Stimulated activated CD4-positive, alpha-beta T cell treated with anti-CD3 and anti-CD28 coated beads, Interleukin-12 subunit alpha, Interleukin-12 subunit beta, amount 100 ng/mL, for 4 hours (primary cell): Measurements from ENCODE around the gene HS2ST1.

Experiments
- DNase-seq: peaks from one replicate; pipeline ENCODE4 v3.0.0-alpha.2; 2020

The HS2ST1 gene

DNA sequence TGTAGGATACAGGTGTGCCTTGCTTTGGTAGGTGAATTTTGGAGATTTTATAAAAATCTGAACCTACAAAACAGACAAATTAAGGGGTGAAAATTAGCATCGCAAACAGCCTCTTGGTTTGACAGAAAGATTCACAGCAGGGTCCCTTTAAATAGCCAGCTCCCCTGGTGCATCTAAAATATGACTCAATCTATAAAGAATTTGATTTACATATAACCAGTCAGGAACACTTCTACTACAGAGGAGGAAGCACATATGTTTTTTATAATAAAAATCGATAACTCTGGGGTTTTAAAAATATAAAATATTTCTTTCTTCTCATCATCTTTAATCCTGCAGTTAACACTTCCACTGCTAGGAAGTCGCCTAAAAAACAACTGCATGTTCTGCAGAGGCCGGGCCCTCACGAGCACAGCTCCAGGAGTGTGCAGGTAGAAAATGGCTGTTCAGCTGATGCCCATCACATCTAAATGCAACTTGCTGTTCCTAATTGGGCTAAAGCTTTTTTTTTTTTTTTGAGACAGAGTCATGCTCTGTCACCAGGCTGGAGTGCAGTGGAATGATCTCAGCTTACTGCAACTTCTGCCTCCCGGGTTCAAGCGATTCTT, 203.4 kb downstream of the HS2ST1 start:
- DNase-seq, result no peak

DNA sequence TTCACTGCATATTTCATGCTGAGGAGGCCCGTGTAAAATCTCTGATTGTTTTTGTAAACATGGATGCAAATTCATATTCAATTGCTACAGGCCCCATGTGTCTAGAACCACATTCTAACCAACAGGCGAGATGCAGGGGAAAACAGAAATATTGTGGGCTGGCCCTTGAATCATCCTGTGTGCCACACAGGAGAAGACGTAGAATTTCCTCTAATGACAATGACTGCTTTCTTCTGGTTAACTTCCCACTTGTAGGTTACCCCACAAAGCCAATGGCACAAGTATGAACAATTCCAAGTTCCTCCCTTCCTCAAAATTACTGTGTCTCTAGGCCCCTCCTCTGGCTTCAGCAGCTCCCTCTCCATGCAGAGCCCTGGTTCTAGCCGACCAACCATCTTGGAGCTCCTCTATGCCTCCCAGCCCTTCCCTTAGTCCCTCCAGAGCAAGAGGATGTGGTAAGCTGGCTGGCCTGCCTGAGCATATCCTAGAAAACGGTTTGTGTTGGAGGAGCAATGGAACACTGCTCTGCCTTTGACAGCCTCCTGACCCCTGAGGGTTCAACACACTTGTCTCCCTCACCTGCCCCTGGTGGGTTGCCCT, 205.2 kb downstream of the HS2ST1 start:
- no peak for DNase-seq

DNA sequence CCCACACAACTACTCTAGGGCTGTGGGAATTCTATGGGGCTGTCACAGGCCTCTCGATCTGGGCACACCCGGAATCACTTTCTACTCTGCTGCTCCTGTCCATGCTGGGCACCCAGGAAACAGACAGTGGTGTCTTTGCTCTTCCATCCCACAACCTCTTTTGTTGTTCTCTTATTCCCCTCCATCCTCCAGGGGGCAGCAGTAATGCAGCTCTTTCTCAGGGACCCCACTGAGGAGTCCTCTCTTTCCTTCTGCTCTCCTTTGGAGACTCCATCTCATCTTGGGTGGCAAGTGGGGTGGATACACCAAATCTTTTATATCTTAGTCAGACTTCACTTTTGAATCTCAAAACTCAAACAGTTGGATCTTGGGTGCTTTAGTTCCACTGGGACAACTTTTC, 206.3 kb downstream of the HS2ST1 start:
- no peak for DNase-seq

DNA sequence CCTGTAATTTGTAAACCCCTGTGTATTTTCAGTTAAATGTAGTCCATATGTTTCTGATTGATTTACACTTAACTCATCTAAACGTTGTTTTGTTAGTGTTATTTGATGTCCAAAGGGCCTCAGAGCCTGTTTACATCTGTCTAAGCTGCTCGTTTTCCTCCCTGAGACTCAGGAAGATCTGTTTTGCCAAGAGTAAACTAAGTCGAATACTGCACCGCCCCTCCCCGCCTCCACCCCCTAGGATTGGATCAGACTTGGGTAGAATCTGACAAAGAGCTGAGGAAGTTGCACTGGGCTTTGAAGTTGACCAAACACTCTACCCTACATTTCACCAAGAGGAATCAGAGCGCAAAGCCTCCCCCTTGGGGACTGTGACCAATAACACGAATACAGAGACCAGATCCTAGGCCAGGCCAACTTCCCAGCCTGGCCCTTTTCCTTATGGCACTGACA, 207.3 kb downstream of the HS2ST1 start:
- no peak for DNase-seq

DNA sequence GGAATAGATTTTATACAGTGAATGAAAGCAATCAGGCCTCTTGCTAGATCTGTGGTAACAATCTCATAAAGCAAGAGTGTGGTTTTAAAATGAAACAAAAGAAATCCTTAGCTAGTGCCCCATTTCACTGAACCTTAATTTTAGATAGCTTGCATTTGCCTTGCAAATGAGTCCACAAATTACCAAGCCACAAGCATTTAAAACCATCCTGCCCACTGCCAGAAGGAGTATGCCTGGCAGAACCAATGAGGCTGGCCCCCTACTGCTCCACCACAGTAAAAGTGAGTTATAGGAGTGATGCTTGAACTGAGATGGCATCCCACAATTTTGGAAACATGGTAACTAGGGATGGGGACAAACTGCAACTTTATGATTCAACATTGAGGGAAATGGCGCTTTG, 207.8 kb downstream of the HS2ST1 start:
- no peak for DNase-seq

DNA sequence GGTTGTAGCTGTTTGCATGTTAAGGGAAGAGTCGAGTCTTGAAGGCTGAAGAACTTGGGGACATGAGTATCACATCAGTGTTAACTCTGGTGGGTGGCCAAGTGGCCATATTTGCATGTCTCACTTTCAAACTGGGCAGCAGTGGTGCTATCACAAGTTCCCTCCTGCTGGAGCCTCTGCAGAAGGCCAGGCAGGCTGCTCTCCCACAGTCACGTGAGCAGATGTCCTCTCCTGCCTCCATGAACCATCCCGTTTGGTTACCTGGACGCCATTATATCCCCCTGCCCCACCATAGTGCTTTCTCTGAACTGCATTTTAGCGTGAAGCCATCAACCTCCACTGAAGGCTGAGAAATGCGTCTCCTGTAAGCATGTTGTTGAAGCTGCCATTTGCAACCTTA, 209.2 kb downstream of the HS2ST1 start:
- DNase-seq, result no peak

DNA sequence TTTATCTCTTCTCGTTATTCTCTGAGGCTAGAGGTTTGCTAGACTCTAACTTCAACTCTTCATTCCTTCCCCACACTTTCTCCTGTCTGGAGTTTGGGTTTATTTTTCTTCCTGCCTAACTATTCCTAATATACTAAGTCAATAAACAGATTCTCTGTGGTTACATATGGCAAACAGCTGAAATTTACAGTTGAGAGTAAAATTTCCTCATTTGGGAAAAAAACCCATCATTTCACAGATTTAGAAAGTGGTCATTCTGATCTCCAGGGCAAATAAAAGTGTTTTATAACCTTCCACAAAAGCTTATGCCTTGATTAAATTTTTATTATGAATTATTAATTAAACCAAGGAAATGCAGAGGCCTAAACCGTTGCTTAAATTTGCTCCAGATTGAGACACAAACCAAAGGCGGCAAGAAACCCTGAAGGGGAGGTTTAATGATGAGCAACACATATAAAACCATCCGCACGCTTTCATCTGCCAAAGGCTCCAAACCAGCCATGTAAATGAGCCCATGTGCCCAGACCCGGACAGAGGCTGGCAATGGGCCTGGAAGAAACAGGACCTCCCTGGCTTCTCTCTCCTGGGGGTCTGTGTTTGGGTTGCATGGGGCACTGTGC, 212.6 kb downstream of the HS2ST1 start:
- DNase-seq, result no peak

DNA sequence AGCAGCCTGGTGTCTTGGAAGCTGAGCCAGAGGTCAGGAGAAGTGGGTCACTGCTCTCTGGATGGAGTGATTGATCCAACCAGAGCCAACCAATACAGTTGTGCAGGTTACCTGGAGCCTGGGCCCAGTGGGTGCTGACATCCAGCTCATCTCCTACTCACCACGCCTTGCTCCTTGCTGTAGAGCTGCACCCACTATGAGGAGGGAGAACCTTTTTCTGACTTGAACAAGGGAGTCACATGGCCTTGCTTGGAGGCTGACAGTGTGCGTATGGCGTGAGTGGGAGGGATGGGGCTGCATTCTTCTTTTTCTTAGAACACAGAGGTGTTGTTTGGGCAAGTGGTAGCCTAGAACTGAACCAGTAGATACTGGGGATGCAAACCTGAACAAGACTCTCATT, 213.1 kb downstream of the HS2ST1 start:
- DNase-seq, result no peak

DNA sequence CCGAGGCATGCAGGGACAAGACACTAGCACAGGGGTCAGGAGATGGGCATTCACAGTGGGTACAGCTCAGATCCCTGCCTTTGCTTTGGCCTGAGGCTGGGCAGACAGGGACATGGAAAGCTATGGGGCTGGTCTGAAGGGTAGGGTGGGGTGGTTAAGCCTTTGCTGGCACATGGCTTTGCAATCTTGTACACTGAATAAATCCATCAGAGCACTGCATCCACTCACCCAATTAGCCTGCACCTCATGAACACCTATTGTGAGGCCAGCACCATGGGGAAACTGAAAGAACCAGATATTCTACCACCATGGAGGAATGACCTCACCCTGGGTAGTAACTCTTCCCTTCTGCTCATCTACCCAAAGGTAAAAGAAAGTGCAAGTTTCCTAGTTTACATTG, 214.6 kb downstream of the HS2ST1 start:
- DNase-seq, result no peak

DNA sequence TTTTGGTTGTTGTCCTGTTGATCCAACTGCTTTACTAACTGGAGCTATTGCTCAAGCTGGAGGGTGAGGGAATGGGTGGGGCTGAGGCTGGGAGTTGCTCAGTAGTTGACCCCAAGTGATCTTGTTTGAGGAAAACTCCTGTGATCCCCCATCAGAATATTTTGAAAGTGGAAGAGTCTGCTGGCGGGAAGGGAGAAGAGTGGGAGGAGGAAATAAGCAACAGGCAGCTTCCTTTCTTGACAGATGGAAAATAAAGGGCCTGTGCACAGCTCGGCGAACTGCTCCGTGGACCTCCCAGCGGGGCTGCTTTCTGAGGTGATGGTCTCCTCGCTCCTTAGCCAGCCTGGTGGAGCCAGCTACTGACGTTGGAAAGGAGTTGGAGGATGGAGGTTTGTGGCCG, 215.2 kb downstream of the HS2ST1 start:
- no peak for DNase-seq

DNA sequence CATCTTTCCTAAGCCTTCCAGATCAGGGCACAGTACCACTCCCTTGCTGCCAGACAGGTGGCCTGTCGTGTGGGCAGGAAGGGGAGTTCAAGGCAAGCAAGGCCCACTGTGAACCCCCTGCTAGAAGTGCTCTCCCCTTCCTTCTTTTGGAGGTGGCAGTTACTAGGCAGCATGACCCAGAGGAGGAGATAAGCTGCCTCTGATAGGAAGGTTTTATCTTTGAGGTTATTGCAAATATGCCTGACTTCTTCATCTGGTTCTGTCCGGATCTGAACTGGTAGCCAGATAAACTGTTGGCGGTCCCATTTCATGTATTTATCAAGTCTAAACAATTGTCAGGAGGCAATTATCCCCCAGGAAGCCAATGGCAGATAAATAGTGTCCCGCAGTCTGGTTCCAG, 216.0 kb downstream of the HS2ST1 start:
- DNase-seq, result no peak

DNA sequence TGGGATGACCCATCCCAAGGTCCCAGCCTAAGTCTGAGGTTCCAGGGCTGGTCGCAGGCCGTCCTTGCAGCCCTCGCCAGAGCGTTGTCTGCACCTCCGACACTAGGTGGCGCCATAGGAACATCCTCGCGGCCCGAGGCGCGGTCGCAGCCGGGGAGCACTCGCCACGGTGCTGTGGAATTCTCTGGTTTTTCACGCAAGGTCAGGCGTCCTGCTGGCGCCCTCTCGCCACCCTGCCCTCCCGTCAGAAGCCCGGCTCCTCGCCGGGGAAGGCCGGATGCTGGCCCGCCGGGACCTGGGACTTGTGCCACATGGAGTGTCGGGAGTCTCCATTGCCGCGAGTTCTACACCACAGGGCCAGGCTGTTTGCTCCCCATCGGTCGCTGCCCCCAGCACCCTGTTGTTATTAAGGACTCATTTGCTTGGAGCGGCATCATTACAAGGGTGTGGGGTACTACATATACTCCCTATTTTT, 217.4 kb downstream of the HS2ST1 start:
- DNase-seq, result peak; percentile 71

DNA sequence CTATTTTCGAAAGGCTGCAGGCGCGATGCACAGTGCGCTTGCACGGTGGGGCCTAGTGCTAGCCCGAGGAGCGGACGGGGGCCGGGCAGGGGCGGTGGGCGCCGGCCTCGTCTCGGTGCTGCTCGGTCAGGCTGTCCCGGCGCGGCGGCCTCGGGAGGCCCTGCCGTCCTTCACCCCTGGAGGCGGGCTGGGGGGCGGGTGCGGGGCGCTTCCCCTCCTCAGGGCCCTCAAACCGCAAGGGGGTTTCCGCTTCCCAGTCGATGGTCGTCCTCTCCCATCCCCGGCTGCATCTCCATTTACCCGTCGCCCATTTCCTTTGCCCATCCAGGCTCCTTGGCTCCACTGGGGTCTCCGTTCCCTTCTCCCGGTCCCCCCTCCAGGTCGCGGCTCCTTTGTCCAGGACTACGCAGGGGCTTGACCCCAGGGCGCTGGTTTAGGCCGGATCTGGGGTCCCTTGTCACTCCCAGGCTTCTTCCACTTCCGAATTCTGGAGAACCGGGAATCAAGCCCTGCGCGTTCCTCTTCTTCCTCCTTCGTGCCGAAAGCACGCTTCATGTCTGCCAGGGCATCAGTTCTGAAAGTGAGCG, 217.9 kb downstream of the HS2ST1 start:
- DNase-seq, result peak; percentile 2

DNA sequence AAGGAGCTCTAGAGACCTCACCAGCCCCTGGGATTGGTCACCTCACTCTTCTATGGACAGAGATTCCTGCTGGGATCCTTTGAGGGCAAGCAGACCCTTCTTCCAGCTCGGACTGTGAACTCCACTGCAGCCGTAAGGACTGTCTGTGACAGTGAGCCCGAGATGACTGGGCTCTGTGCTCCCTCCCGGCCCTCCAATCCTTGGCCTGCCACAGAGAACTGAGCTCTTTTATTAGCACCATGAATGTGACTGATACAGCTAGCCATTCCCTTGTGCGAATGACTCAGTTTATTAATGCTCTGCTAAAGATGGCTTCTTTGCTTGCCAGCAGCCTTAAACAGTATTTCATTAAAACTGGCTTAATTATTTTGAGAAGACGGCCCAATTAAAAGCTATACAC, 219.6 kb downstream of the HS2ST1 start:
- no peak for DNase-seq

DNA sequence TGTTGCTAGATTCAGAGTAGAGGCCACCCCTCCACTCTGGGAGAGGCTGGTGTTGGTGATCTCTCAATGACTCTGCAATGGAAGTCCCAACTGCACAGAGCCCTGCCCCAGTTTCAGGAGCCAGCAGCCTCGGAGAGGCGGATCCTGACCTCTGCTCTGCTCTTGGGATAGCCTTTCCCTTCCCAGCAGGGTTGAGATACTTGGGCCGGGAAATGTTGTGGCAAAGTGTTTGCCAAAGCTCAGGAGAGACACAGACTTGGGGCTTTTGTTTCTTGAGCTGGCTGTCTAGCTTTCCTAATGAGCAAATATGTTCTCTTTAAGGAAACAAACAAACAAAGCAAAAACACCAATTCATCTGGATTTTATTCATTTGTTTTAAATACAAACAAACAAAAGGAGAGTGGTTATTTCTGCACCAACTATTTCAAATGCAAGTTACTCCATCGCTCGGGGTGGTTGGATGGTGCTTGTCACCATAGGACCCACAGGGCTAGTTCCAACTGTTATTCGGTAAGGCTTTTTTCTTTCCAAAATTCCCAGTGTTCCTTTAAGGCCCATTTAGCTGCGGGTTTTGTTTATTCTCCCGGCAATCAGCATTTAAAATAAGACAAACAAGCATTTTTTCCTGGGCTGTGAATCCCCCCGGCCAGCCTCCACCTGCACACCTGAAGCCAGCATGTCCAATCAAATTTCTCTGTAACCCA, 220.3 kb downstream of the HS2ST1 start:
- DNase-seq, result no peak

DNA sequence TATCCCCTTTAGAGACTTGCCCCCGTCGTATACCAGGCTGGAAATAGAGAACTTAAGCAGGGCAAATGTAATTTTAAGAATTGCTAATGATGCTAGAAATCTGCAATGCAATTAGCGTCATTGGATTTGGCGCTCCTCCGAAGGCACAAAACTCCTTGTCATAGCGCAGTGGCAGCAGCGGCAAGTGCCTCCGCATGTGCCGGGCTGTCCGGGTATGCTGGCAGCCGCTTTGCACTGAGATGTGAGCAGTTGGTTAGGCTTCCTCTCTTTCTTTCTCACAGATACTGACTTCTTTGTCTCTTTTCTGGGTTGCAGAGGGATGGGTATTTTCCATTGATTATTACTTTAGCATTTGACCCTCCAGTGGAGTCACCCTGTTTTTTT, 220.9 kb downstream of the HS2ST1 start:
- DNase-seq, result no peak

DNA sequence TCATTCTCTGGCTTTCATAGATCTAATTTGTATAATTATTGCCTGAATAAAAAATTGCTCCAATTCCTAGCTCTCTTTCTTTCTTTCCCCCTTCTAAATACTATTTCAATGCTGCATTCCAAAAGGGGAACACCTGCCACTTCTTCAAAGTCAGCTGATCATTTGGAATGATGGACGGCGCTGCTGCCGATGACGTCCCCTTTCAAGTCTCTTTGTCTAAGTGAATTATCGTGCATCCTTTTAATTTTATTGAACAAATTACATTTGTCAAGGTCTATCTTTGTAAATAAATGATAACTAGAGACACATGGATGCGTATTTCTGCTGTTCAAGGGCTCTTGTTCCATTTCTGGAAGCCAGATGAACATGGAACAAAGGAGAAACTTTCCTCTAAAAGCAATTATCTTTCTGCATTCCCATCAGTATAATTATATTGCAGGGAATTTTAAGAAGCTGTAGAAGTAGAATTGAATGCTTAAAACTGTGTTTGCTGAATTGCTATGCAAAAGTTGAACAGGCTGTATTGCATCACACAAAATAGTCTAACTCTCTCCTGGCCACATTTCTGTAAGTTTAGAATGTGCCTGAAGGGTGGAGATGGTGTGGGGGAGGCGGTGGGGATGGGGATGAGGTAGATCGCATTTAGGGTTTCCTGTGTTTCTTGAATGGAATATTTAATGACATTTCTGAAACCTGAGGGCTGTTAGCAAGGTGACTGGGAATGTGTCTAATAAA, 222.3 kb downstream of the HS2ST1 start:
- DNase-seq, result no peak

DNA sequence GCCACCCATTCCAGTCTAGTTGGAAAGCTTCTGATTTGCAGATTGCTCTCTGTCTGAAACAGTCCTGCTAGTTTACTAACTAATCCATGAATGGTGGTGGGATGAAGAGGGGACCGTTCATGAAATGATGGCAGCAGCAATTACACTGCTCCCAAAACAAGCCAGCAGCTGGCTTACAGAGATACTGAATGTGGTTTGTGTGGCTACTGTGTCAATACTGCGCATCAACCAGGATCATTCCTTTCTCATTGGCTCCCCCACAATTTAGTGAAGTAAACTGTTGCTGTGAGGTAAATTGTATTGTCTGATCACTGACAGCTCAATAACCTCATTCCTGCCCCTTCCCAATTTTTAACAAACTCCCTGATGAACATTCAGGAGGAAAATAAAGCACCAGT, 222.9 kb downstream of the HS2ST1 start:
- DNase-seq, result no peak

DNA sequence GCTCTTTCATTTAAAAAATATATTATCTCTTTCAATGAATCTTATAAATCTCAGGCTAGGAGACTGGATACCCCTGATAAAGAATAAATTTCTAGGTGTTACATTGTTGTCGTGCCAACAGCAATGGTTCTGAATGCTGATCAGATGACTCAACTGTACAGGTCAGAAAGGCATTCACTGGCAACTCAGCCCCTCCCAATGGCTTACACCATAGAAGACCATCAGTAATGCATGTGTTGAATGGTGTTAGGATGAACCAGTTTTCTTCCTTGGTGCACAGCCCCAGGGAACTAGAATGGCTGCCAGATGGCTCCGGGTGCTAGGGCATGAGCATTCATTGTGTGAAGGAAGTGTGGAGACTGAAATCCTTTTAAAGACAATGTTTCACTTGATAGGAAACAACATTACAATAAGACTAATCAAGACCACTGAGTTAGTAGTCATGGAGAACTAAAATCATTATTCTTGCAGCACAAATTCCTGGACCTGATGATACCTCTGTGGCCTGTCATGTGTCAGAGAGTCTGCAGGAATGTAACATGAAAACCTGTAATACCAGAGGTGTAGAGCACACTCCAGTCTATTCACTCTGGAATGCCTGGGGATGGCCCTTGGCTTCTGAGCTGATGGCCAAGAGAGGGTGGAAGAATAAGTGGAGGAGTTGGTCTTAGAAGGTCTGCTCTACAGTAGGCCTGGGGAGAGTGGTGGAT, 226.6 kb downstream of the HS2ST1 start:
- no peak for DNase-seq

DNA sequence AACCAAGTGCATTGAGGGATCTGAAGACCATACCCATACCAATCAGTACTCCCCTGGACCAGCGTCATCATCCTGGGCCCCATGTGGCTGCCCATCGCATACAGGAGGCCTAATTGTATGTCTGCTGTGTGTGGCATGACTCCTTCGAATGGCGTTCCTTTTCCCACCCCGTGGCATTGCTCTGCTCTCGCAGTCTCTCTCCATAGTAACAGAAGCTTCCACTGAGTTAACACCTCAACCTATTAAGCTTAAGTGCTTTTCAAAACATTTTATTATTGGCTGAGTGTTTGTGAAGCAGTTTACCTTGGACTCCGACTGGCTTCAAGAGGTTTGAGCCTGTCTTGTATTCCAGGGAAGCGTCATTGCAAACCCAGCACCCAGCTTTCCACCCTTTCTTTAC, 227.1 kb downstream of the HS2ST1 start:
- DNase-seq, result no peak

DNA sequence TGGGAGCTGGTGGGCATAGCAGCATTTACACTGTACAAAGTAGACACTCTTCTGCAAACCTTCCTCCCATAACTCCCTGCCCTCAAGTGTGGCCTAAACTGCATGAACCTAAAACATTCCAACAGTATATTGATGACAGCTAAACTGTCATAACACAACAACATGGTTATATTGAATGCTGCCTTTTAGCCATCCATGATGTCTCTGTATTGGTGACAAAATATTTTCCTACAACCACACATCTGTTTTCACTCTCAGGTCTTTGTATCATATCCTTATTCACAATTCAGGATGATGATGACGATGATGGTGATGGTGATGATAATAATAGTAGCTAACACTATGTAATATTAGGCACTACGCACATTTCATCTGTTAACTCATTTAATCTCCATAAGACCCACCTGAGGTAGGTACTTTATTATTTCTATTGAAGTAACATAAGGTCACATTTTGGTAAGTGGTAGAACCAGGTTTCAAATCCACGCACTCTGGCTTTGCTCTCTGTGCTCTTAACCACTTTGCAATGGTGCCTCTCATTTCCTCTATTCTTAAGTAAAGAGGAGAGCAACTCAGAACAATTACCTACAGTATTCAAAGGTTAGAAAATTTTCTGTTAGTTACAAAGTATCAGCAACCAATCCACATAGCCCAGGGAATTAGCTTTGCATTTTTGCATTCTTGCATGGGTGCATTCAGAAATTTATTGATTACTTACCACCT, 229.1 kb downstream of the HS2ST1 start:
- DNase-seq, result no peak
